ENCODE measurements around the gene VAC14. TPM values are rescaled to one million over a fixed set of nuclear protein-coding genes. Genes with fewer than 3 reads are reported as not detected.
A peak's percentile ranks its signal among the peaks of the same experiment; 100 is the strongest.
"Not testable (repeated sequence)": the region's sequence is repeated elsewhere in the genome, so short reads cannot be mapped to it uniquely, and the experiment has no call there.

The VAC14 gene
- 10 to 100 TPM; 18.2 to 24.2 (median 23.0) TPM for total RNA-seq
- polyA plus RNA-seq, result 27.4 TPM
- long read RNA-seq, donor 1, transcript VAC14-201 (19 exons, 3,099 nt), result major isoform, 36 of 65 reads
- long read RNA-seq, donor 1, partial matches to known transcripts, result 18 of 65 reads
- long read RNA-seq, donor 1, other reads (novel, unspliced or antisense), result 7 of 65 reads
- long read RNA-seq, donor 2, transcript VAC14-201 (19 exons, 3,099 nt), result major isoform, 28 of 43 reads
- long read RNA-seq, donor 2, partial matches to known transcripts, result 8 of 43 reads
- long read RNA-seq, donor 2, other reads (novel, unspliced or antisense), result 5 of 43 reads
- long read RNA-seq, donor 3, partial matches to known transcripts, result 1 of 11 reads
- long read RNA-seq, donor 3, other reads (novel, unspliced or antisense), result 5 of 11 reads
- long read RNA-seq, donor 4, transcript VAC14-212 (1 exons, 3,609 nt), result minor isoform, 6 of 40 reads
- long read RNA-seq, donor 4, transcript VAC14-201 (19 exons, 3,099 nt), result major isoform, 22 of 40 reads
- long read RNA-seq, donor 4, partial matches to known transcripts, result 5 of 40 reads
- long read RNA-seq, donor 4, other reads (novel, unspliced or antisense), result 7 of 40 reads

DNA sequence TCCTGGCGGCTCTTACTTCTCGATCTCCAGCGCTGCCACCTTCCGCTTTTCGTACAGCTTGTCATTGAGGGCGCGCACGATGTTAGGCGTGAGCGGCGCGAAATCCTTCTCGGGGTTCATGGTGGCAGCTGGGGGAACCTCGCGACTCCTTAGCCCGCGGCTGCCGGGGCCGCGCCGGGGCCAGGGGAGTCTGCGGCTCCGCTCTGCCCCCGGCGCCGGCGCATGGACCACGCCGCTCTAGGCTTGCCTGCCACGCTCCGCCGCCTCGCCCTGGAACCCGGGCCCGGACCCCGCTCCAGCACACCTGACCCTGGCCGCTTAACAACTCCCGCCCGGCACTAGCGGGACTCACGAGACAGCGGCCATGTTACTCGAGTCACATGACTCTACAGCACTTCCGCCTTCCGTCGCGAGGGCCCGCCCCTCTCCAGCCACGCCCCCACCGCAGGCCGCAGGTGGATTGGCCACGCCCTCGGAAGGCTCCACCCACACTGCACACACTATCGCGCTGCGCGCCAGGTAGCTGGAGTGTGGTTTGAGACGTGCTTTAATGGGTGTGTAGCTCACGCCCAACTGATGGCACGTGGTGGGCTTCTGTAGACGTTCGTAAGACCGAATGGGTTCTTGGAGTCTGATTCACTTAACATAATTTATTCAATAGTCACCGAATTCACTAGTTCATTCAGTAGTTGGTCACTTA is at the start of gene VAC14:
Gene VAC14 (minus strand): TSS at position 378 of the 700 bp plus-strand sequence. CDS start 258 bp downstream, at position 120.
- ATAC-seq (peak; percentile 98), DNase-seq (peak; percentile 89 to 96 (median 95))
- Histone ChIP-seq H3K4me1 (ENCODE audit: control insufficient read depth, insufficient read depth, low read length) (peaks cover 4% of the 10 kb centered on the region), H3K27ac (ENCODE audit: low read length) (no peak within 1 kb of the TSS), H3K4me3 (ENCODE audit: low read length) (peak within 1 kb of the TSS; percentile 99), H3K27me3 (ENCODE audit: control insufficient read depth, insufficient read depth) (no peaks in the 10 kb centered on the region), H3K9me3 (ENCODE audit: control insufficient read depth, low read length) (peaks cover 2% of the 10 kb centered on the region)
- intact Hi-C loops (cut with DNase I), result loop anchor here in 1 of 4 donors (10.0 kb wide), 1 partner anchor 554 kb away; the partner anchor contains the start of gene CALB2
- WGBS, result under 1% methylated on average over 64 of the region's 64 CpGs

DNA sequence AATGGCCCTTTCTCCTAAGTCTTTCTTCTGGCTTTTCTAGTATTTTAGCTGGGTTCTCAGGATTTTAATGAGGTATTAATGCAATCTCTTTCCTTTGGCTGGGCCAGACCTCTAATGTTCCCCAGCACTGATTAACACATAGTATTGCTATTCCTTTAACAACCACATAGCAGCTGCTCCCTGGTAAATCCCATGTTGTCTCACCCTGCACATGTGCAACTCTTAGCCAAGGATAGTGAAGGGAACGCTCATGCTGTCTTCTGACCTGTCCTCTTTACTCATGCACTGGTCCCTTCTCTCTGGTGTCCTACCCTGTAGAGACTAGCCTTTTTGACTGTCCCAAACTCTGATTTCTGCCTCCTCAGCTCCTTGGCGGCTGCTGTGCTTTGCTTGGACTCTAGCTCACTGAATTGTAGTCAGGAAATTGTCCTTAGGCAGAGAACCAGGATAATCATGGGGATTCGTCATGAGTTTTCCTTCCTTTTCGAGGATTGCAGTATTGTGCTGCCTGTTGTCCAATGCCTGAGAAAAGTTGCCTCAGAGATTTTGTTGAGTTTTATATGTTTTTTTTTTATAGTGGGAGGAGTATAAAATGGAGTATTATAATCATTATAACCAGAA is 22.6 kb upstream of the VAC14 start:
- H3K4me3 ChIP-seq (ENCODE audit: low read length); H3K27me3 ChIP-seq (ENCODE audit: control insufficient read depth, insufficient read depth); intact Hi-C loops (cut with DNase I); H3K27ac ChIP-seq (ENCODE audit: low read length); DNase-seq; H3K9me3 ChIP-seq (ENCODE audit: control insufficient read depth, low read length); H3K4me1 ChIP-seq (ENCODE audit: control insufficient read depth, insufficient read depth, low read length): not testable (repeated sequence)
- WGBS, result 64% methylated on average over 2 of the region's 4 CpGs
- ATAC-seq, result peak; percentile 60 to 74

DNA sequence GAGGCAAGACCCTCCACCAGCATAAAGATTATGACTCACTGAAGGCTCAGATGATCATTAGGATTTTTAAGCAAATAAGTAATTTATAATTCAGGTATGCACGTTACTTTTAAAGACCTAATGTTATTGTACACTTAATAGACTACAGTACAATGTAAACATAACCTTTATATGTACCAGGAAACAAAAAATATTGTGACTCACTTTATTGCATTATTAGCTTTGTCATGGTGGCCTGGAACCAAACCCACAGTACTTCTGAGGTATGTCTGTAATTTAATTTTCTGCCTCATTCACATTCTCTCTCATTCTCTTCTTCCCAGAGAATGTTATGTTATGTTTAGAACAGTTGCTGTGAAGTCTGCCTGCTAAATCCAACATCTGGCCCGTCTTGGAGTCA is 21.8 kb upstream of the VAC14 start:
- ATAC-seq; DNase-seq; H3K27ac ChIP-seq (ENCODE audit: low read length); H3K9me3 ChIP-seq (ENCODE audit: control insufficient read depth, low read length); H3K4me3 ChIP-seq (ENCODE audit: low read length); H3K27me3 ChIP-seq (ENCODE audit: control insufficient read depth, insufficient read depth); intact Hi-C loops (cut with DNase I); H3K4me1 ChIP-seq (ENCODE audit: control insufficient read depth, insufficient read depth, low read length): not testable (repeated sequence)
- 44% methylated on average over 1 of the region's 2 CpGs for WGBS

DNA sequence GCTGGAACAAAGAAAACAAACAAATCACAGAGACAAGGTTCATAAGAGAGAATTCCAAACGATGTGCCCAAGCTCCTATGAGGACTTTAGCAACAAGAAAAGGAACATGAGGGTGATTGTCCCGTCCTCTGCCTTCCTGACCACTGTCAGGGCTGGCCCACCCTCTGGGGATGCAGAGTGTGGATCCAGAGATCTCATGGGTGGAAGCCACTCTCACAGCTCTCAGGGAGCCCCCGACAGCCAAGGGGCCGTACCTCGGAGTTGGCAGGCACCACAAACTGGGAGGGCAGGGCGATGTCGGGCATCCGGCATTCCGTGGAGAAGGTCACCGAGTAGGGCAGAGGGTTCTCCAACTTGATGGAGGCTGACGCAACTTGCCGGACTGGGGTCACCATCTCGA is 17.1 kb upstream of the VAC14 start:
- DNase-seq; H3K27ac ChIP-seq (ENCODE audit: low read length); H3K4me1 ChIP-seq (ENCODE audit: control insufficient read depth, insufficient read depth, low read length); H3K4me3 ChIP-seq (ENCODE audit: low read length); H3K27me3 ChIP-seq (ENCODE audit: control insufficient read depth, insufficient read depth); ATAC-seq; intact Hi-C loops (cut with DNase I); H3K9me3 ChIP-seq (ENCODE audit: control insufficient read depth, low read length): not testable (repeated sequence)
- WGBS, result 81% methylated on average over 11 of the region's 13 CpGs

DNA sequence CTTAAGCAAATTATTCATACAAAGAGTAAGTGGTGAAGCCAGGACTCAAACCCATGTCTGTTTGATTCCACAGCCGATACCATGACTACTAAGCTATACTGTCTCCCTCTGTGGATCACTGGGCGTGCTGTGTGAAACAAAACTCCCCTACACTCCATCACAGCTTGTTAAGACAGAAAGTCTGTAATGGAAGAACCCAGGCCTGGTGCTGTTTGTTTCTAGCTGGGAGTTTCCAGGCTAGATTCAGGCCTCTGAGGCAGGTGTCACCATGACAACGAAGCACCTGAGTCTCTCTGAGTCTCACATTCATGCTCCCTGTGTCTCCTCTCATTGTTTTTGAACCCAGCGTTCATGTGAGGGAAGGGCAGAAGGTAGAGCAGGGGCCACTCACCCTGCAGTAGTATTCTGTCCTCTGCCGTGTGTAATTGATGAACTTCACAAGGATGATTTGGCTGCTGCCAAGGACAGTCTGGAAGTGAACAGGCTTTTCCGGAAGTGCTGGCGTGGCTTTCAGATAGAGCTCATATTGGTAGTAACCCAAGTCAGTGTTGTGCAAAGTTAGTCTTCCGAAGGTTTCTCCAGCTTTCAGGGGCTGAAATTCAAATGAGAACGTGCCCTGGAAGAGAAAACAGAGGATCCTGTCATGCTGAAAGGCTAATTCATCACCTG is 8.6 kb upstream of the VAC14 start:
- intact Hi-C loops (cut with DNase I), result loop anchor here in 1 of 4 donors (10.0 kb wide), 1 partner anchor 545 kb away; the partner anchor contains the start of gene CALB2

DNA sequence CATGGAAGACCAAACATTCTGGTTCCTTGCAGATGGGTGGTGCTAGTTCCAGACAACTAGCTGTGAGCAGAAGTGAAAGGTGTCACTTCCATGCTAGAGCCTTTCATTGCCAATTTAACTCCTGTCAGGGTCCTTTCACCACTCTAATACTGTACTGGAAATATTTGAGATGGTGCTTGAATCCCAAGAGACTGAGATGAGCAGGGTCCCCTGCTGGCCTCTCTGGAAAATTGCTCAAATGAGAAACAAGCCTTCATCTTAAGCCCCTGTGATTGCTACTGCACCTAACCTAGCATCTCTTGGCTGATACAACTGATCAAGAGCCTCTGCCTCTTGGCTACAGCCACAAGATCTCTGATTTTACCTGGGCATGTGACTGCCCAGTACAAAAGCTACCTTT is 7.4 kb upstream of the VAC14 start:
- intact Hi-C loops (cut with DNase I), result loop anchor here in 1 of 4 donors (10.0 kb wide), 1 partner anchor 546 kb away; the partner anchor contains the start of gene CALB2
- Histone ChIP-seq H3K27ac (ENCODE audit: low read length) (no peak overlapping the region), H3K9me3 (ENCODE audit: control insufficient read depth, low read length) (peaks cover 2% of the 10 kb centered on the region), H3K4me3 (ENCODE audit: low read length) (no peak overlapping the region), H3K4me1 (ENCODE audit: control insufficient read depth, insufficient read depth, low read length) (no peaks in the 10 kb centered on the region), H3K27me3 (ENCODE audit: control insufficient read depth, insufficient read depth) (no peaks in the 10 kb centered on the region)
- DNase-seq (no peak), ATAC-seq (no peak)

More for the DNA sequence above, 8.6 kb upstream of the VAC14 start:
- Histone ChIP-seq H3K4me3 (ENCODE audit: low read length) (no peak overlapping the region), H3K9me3 (ENCODE audit: control insufficient read depth, low read length) (no peaks in the 10 kb centered on the region), H3K27me3 (ENCODE audit: control insufficient read depth, insufficient read depth) (no peaks in the 10 kb centered on the region), H3K4me1 (ENCODE audit: control insufficient read depth, insufficient read depth, low read length) (no peaks in the 10 kb centered on the region), H3K27ac (ENCODE audit: low read length) (no peak overlapping the region)
- WGBS, result 70% methylated on average over 9 of the region's 9 CpGs
- ATAC-seq (no peak), DNase-seq (no peak)

DNA sequence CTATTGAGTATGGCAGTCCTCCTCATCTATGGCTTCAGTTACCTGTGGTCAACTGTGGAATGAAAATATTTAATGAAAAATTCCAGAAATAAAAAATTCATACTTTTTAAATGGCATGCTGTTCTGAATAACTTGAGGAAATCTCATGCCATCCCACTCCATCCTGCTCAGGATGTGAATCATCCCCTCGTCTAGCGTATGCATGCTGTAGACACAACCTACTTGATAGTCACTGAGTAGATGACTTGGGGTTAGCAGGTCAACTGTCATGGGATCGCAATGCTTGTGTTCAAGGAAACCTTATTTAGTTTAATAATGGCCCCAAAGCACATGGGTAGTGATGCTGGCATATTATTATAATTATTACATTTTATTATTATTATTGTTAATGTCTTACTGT is 4.8 kb upstream of the VAC14 start:
- intact Hi-C loops (cut with DNase I), result loop anchor here in 1 of 4 donors (10.0 kb wide), 1 partner anchor 549 kb away; the partner anchor contains the start of gene CALB2
- no peak overlapping the region for H3K4me3 ChIP-seq (ENCODE audit: low read length)
- no peak overlapping the region for H3K27ac ChIP-seq (ENCODE audit: low read length)
- H3K27me3 ChIP-seq (ENCODE audit: control insufficient read depth, insufficient read depth), result no peaks in the 10 kb centered on the region
- no peaks in the 10 kb centered on the region for H3K4me1 ChIP-seq (ENCODE audit: control insufficient read depth, insufficient read depth, low read length)
- H3K9me3 ChIP-seq (ENCODE audit: control insufficient read depth, low read length), result peaks cover 2% of the 10 kb centered on the region
- DNase-seq (no peak), ATAC-seq (no peak)
- 64% methylated on average over 3 of the region's 3 CpGs for WGBS

DNA sequence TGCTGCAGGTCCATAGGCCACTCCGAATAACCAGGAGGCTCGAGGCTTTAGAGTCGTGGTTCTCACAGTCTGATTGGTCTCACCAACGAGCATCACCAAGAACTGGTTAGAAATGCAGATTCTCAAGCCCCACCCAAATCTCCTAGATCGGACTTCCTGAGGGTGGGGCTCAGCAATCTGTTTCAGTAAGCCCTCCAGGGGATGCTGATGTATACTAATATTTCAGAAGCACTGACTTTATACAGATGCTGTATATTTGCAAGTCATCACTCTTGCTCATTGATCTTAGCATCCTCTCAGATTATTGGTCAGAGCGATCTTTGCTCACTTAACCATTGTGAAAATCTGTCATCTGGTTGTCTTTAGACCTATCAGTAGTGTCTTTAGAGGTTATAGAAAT is 4.4 kb upstream of the VAC14 start:
- H3K4me3 ChIP-seq (ENCODE audit: low read length), result no peak overlapping the region
- WGBS, result 68% methylated on average over 6 of the region's 6 CpGs
- peaks cover 2% of the 10 kb centered on the region for H3K4me1 ChIP-seq (ENCODE audit: control insufficient read depth, insufficient read depth, low read length)
- DNase-seq (no peak), ATAC-seq (no peak)
- intact Hi-C loops (cut with DNase I), result loop anchor here in 1 of 4 donors (10.0 kb wide), 1 partner anchor 549 kb away; the partner anchor contains the start of gene CALB2
- H3K27ac ChIP-seq (ENCODE audit: low read length), result no peak overlapping the region
- H3K9me3 ChIP-seq (ENCODE audit: control insufficient read depth, low read length), result peaks cover 2% of the 10 kb centered on the region
- H3K27me3 ChIP-seq (ENCODE audit: control insufficient read depth, insufficient read depth), result no peaks in the 10 kb centered on the region

DNA sequence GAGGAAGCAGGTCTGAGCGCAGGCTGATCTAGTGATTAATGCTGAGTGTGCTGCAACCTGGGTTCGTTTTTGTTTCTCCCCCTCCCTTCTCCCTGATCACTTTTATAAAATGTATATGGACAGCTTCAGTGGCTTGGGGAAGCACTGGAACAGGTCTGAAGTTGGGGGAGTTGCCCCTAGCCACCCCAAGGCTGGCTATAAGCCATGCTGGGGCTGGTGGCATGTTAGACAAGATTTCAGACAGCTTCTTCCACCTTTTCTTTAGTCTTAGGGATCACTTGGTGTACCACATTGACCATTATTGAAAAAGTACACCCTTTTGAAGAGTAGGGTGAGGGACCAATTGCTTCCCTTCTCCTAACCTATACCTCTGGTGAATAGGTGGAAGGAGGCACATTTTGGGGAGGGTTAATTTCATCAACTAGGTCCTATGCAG is 3.8 kb upstream of the VAC14 start:
- peaks cover 2% of the 10 kb centered on the region for H3K9me3 ChIP-seq (ENCODE audit: control insufficient read depth, low read length)
- ATAC-seq (no peak), DNase-seq (no peak)
- no peak overlapping the region for H3K27ac ChIP-seq (ENCODE audit: low read length)
- H3K4me3 ChIP-seq (ENCODE audit: low read length), result no peak overlapping the region
- H3K27me3 ChIP-seq (ENCODE audit: control insufficient read depth, insufficient read depth), result no peaks in the 10 kb centered on the region
- intact Hi-C loops (cut with DNase I), result loop anchor here in 1 of 4 donors (10.0 kb wide), 1 partner anchor 550 kb away; the partner anchor contains the start of gene CALB2
- 52% methylated on average over 2 of the region's 2 CpGs for WGBS
- H3K4me1 ChIP-seq (ENCODE audit: control insufficient read depth, insufficient read depth, low read length), result peaks cover 4% of the 10 kb centered on the region

DNA sequence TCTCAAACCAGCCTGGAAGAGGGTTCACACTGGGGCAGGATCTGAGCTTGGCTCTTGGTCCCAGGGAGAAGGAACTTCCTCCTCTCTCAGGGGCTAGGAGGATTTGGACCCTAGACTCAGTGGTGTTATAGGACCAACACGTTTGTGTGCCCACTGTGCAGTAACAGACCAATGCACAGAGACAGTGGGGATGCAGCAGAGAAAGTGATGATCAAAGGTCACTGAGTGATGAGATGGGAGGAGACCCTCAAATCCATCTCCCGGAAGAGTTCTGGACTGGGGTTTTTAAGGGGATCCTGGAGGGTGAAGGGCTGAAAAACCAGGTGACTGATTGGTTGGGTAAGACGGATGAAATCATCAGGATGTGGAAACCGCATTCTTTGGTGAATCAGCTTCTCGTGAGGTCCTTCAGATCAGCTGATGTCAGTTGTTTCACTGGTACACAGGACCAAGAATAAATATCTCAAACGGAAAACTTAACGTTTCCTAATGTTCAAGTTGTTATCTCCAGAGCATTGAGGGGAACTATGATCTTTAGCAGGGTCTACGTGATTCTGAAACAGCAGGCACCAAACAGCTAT is 3.3 kb upstream of the VAC14 start:
- intact Hi-C loops (cut with DNase I), result loop anchor here in 1 of 4 donors (10.0 kb wide), 1 partner anchor 551 kb away; the partner anchor contains the start of gene CALB2
- no peak for ATAC-seq
- 58% methylated on average over 8 of the region's 8 CpGs for WGBS
- H3K27me3 ChIP-seq (ENCODE audit: control insufficient read depth, insufficient read depth), result no peaks in the 10 kb centered on the region
- peaks cover 4% of the 10 kb centered on the region for H3K4me1 ChIP-seq (ENCODE audit: control insufficient read depth, insufficient read depth, low read length)
- no peak overlapping the region for H3K4me3 ChIP-seq (ENCODE audit: low read length)
- H3K27ac ChIP-seq (ENCODE audit: low read length), result no peak overlapping the region
- DNase-seq, result no peak
- peaks cover 2% of the 10 kb centered on the region for H3K9me3 ChIP-seq (ENCODE audit: control insufficient read depth, low read length)
